ENCODE measurements around the gene CCL27.

DNA sequence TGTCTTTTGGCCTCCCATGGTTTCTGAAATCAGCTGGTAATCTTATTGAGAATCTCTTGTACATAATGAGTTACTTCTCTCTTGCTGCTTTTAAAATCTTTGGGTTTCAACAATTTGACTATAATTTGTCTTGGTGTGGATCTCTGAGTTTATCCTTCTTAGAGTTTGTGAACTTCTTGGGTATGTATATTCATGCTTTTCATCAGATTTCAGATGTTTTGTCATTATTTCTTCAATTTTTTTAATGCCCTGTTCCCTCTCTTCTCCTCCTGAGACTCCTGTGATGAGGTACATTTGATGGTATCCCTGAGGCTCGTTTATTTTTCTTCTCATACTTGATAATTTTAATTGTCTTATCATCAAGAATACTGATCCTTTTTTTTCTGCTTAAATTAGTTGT lies 49.7 kb upstream of the CCL27 start:
- no peak for TF ChIP-seq EZH2 (IDR thresholded peaks at IDR 0.05; ENCODE audit: low read length, missing control alignments)
- TF ChIP-seq, protein P1, sequence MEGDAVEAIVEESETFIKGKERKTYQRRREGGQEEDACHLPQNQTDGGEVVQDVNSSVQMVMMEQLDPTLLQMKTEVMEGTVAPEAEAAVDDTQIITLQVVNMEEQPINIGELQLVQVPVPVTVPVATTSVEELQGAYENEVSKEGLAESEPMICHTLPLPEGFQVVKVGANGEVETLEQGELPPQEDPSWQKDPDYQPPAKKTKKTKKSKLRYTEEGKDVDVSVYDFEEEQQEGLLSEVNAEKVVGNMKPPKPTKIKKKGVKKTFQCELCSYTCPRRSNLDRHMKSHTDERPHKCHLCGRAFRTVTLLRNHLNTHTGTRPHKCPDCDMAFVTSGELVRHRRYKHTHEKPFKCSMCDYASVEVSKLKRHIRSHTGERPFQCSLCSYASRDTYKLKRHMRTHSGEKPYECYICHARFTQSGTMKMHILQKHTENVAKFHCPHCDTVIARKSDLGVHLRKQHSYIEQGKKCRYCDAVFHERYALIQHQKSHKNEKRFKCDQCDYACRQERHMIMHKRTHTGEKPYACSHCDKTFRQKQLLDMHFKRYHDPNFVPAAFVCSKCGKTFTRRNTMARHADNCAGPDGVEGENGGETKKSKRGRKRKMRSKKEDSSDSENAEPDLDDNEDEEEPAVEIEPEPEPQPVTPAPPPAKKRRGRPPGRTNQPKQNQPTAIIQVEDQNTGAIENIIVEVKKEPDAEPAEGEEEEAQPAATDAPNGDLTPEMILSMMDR (conservative IDR thresholded peaks at IDR 0.05 in 1 of 2, IDR thresholded peaks at IDR 0.05 in 1 of 2; ENCODE audit: low read depth in 1 of 2, low read length in 2 of 2) = no peak

Measured in fibroblast of lung (primary cell).